H9 (cell line): ENCODE results near the gene CAMTA1. TPM values are rescaled to one million over a fixed set of nuclear protein-coding genes. Genes with fewer than 3 reads are reported as not detected.

ENCODE experiments used
- DNase-seq: peaks from one replicate; pipeline ENCODE4 v3.0.0-alpha.2; 2017
- H2AFZ ChIP-seq: one replicate; pipeline ENCODE4 v1.6.1; 2013; ENCODE audit warnings: mild to moderate bottlenecking, low read length, control low read depth, moderate library complexity
- H2AK5ac ChIP-seq: 2 replicates; pipeline ENCODE4 v1.6.1; 2013; ENCODE audit warnings: low read length, control low read depth, mixed read lengths; ENCODE audit not compliant: insufficient read length
- H2BK120ac ChIP-seq: one replicate; pipeline ENCODE4 v1.6.1; 2013; ENCODE audit warnings: low read depth, mild to moderate bottlenecking, low read length, control low read depth, inconsistent platforms; ENCODE audit not compliant: poor library complexity, severe bottlenecking
- H2BK12ac ChIP-seq: 2 replicates; pipeline ENCODE4 v1.6.1; 2013; ENCODE audit warnings: low read length, control low read depth, mixed read lengths, low read depth; ENCODE audit not compliant: insufficient read length
- H2BK15ac ChIP-seq: 2 replicates; pipeline ENCODE4 v1.6.1; 2013; ENCODE audit warnings: low read depth, low read length, control low read depth
- H2BK20ac ChIP-seq: one replicate; pipeline ENCODE4 v1.6.1; 2013; ENCODE audit warnings: low read depth, mild to moderate bottlenecking, low read length, control low read depth, inconsistent platforms; ENCODE audit not compliant: poor library complexity, severe bottlenecking
- H2BK5ac ChIP-seq: 2 replicates; pipeline ENCODE4 v1.6.1; 2013; ENCODE audit warnings: low read length, control low read depth, mixed read lengths; ENCODE audit not compliant: insufficient read length
- H3K14ac ChIP-seq: 2 replicates; pipeline ENCODE4 v1.6.1; 2013; ENCODE audit warnings: low read length, control low read depth; ENCODE audit not compliant: insufficient read depth
- H3K18ac ChIP-seq: 2 replicates; pipeline ENCODE4 v1.6.1; 2013; ENCODE audit warnings: low read depth, mild to moderate bottlenecking, mixed read lengths, low read length, control low read depth; ENCODE audit not compliant: insufficient read length
- H3K23ac ChIP-seq: 2 replicates; pipeline ENCODE4 v1.6.1; 2013; ENCODE audit warnings: low read length, control low read depth, mixed read lengths, low read depth; ENCODE audit not compliant: insufficient read length
- H3K23me2 ChIP-seq: 2 replicates; pipeline ENCODE4 v1.6.1; 2013; ENCODE audit warnings: low read depth, mild to moderate bottlenecking, mixed read lengths, low read length, control low read depth; ENCODE audit not compliant: insufficient read length, poor library complexity, severe bottlenecking
- H3K27ac ChIP-seq: 2 replicates; pipeline ENCODE4 v1.5.1; 2013; ENCODE audit warnings: low read length, control low read depth, mixed read lengths, low read depth; ENCODE audit not compliant: insufficient read length
- H3K27me3 ChIP-seq: 2 replicates; pipeline ENCODE4 v1.6.1; 2013; ENCODE audit warnings: low read length, control low read depth, inconsistent platforms; ENCODE audit not compliant: insufficient read depth
- H3K4ac ChIP-seq: 2 replicates; pipeline ENCODE4 v1.6.1; 2013; ENCODE audit warnings: low read depth, mild to moderate bottlenecking, control low read depth, inconsistent platforms, low read length, moderate library complexity
- H3K4me1 ChIP-seq: 2 replicates; pipeline ENCODE4 v1.6.1; 2013; ENCODE audit warnings: low read length, control low read depth, inconsistent platforms; ENCODE audit not compliant: insufficient read depth
- H3K4me2 ChIP-seq: 2 replicates; pipeline ENCODE4 v1.6.1; 2013; ENCODE audit warnings: low read length, control low read depth, mixed read lengths; ENCODE audit not compliant: insufficient read length, insufficient read depth
- H3K56ac ChIP-seq: 2 replicates; pipeline ENCODE4 v1.6.1; 2013; ENCODE audit warnings: low read depth, mild to moderate bottlenecking, mixed read lengths, low read length, control low read depth; ENCODE audit not compliant: insufficient read length
- H3K79me1 ChIP-seq: 2 replicates; pipeline ENCODE4 v1.6.1; 2013; ENCODE audit warnings: low read depth, mild to moderate bottlenecking, moderate library complexity, low read length, control low read depth, inconsistent platforms; ENCODE audit not compliant: insufficient read depth, poor library complexity, severe bottlenecking
- H3K79me2 ChIP-seq: 2 replicates; pipeline ENCODE4 v1.6.1; 2013; ENCODE audit warnings: low read length, control low read depth, inconsistent platforms; ENCODE audit not compliant: insufficient read depth
- H3K9ac ChIP-seq: 2 replicates; pipeline ENCODE4 v1.6.1; 2013; ENCODE audit warnings: low read length, control low read depth, mixed read lengths; ENCODE audit not compliant: insufficient read length; ENCODE audit errors: extremely low read depth
- H3K9me3 ChIP-seq: one replicate; pipeline ENCODE4 v1.6.1; 2013; ENCODE audit warnings: low read depth, low read length, inconsistent platforms; ENCODE audit not compliant: control insufficient read depth
- H3T11ph ChIP-seq: one replicate; pipeline ENCODE4 v1.6.1; 2013; ENCODE audit warnings: mild to moderate bottlenecking, low read length, control low read depth, inconsistent platforms
- H4K20me1 ChIP-seq: one replicate; pipeline ENCODE4 v1.6.1; 2013; ENCODE audit not compliant: control insufficient read depth, insufficient read length, insufficient read depth
- H4K5ac ChIP-seq: 2 replicates; pipeline ENCODE4 v1.6.1; 2013; ENCODE audit warnings: low read depth, mild to moderate bottlenecking, mixed read lengths, low read length, control low read depth; ENCODE audit not compliant: insufficient read length
- H4K8ac ChIP-seq: replicated peaks from 2 replicates; pipeline ENCODE4 v1.6.1; 2013; ENCODE audit warnings: low read length, control low read depth, mixed read lengths, low read depth; ENCODE audit not compliant: insufficient read length
- H4K91ac ChIP-seq: 2 replicates; pipeline ENCODE4 v1.6.1; 2013; ENCODE audit warnings: low read depth, mild to moderate bottlenecking, moderate library complexity, mixed read lengths, low read length, control low read depth; ENCODE audit not compliant: insufficient read length
- H3K27ac Mint-ChIP-seq, 3 experiments: 2 replicates in 2 of 3; 3 replicates in 1 of 3; pipeline ENCODE4 v1.8.0; 2020 to 2021; ENCODE audit warnings: mixed read lengths in 3 of 3, mild to moderate bottlenecking in 1 of 3, moderate library complexity in 1 of 3
- H3K27me3 Mint-ChIP-seq: 2 replicates; pipeline ENCODE4 v1.8.0; 2021; ENCODE audit warnings: low read depth, mild to moderate bottlenecking, moderate library complexity, mixed read lengths
- H3K36me3 Mint-ChIP-seq, 3 experiments: 2 replicates in 2 of 3; 3 replicates in 1 of 3; pipeline ENCODE4 v1.8.0; 2020 to 2021; ENCODE audit warnings: low read depth in 3 of 3, mixed read lengths in 3 of 3; ENCODE audit not compliant: insufficient read depth in 1 of 3
- H3K4me1 Mint-ChIP-seq, 2 experiments: 2 replicates each; pipeline ENCODE4 v1.8.0; 2020; ENCODE audit warnings: mixed read lengths in 2 of 2
- H3K4me3 Mint-ChIP-seq, 2 experiments: 2 replicates in 1 of 2; 3 replicates in 1 of 2; pipeline ENCODE4 v1.8.0; 2020 to 2021; ENCODE audit warnings: mild to moderate bottlenecking in 2 of 2, mixed read lengths in 2 of 2, moderate library complexity in 1 of 2
- H3K9me3 Mint-ChIP-seq, 2 experiments: 2 replicates in 1 of 2; 3 replicates in 1 of 2; pipeline ENCODE4 v1.8.0; 2020; ENCODE audit warnings: mild to moderate bottlenecking in 2 of 2, mixed read lengths in 2 of 2, moderate library complexity in 1 of 2
- CTCF ChIP-seq: fragments of 200-600 bp; sonication (generic); conservative IDR thresholded peaks from 3 replicates; pipeline ENCODE4 v1.8.0; 2021; ENCODE audit warnings: antibody characterized with exemption, mild to moderate bottlenecking
- WGBS: extraction: QIAGEN DNeasy Blood & Tissue Kit; methylation state at CpG from one replicate; pipeline ENCODE4 v1.1.7; 2013; ENCODE audit warnings: missing lambda C conversion rate, low lambda C conversion rate, mixed read lengths; ENCODE audit not compliant: insufficient read length; ENCODE audit errors: extremely low coverage; 5-methylcytosine and 5-hydroxymethylcytosine counted together
- total RNA-seq: library from RNA; stranded (reverse); gene quantifications from 2 replicates; pipeline ENCODE4 v1.2.1, GENCODE V29; 2021

Gene CAMTA1
- total RNA-seq, 1 experiment from 2014 or later: 115 TPM

GRCh38 chr1:7344299-7344698, 559.0 kb downstream of the CAMTA1 start:
- H3K27ac ChIP-seq: no peak overlapping the region
- H2BK5ac ChIP-seq: no peak overlapping the region
- H3K56ac ChIP-seq: no peak overlapping the region
- H3K14ac ChIP-seq: no peak overlapping the region
- H3K79me1 ChIP-seq: no peaks in the 10 kb centered on the region
- no peak overlapping the region for H2AFZ ChIP-seq
- no peak overlapping the region for H3K18ac ChIP-seq
- no peak overlapping the region for H3K4ac ChIP-seq
- no peaks in the 10 kb centered on the region for H4K20me1 ChIP-seq
- no peak overlapping the region for H4K5ac ChIP-seq
- Mint-ChIP-seq H3K9me3 (no peaks in the 10 kb centered on the region), H3K27ac (no peak overlapping the region; a peak in 1 of 7 replicates), H3K36me3 (no peaks in the 10 kb centered on the region; a peak in 1 of 7 replicates), H3K27me3 (no peaks in the 10 kb centered on the region), H3K4me3 (no peak overlapping the region), H3K4me1 (peaks cover 4 to 5% of the 10 kb centered on the region in 2 experiments)
- no peak overlapping the region for H4K91ac ChIP-seq
- no peak overlapping the region for H2BK20ac ChIP-seq
- no peak overlapping the region for H4K8ac ChIP-seq
- no peak for TF ChIP-seq CTCF
- no peaks in the 10 kb centered on the region for H3K23me2 ChIP-seq
- no peak overlapping the region for H3K4me2 ChIP-seq
- no peak overlapping the region for H2BK15ac ChIP-seq
- no CpG with 5 or more reads among the region's 2 CpGs for WGBS
- H2AK5ac ChIP-seq: no peak overlapping the region
- no peaks in the 10 kb centered on the region for H3K4me1 ChIP-seq
- H2BK12ac ChIP-seq: no peak overlapping the region
- no peaks in the 10 kb centered on the region for H3K79me2 ChIP-seq
- no peak for DNase-seq
- no peak overlapping the region for H3K9ac ChIP-seq
- no peak overlapping the region for H2BK120ac ChIP-seq
- H3K9me3 ChIP-seq: no peaks in the 10 kb centered on the region
- H3K27me3 ChIP-seq: no peaks in the 10 kb centered on the region
- no peak overlapping the region for H3T11ph ChIP-seq
- H3K23ac ChIP-seq: no peak overlapping the region
